SKM-1 (cell line): ENCODE measurements around the gene ITPRID1.
"Not testable (repeated sequence)": the region's sequence is repeated elsewhere in the genome, so short reads cannot be mapped to it uniquely, and the experiment has no call there.

Experiments used
- DNase-seq: peaks from one replicate; lab custom pipeline; 2025; ENCODE audit not compliant: unreplicated experiment; lab: John Stamatoyannopoulos, UW

The ITPRID1 gene

GRCh38 chr7:31513790-31514189 is at the start of gene ITPRID1:
TSS of gene ITPRID1 (plus strand) at chr7:31514090. CDS start at chr7:31553025, 38,935 bp downstream.
- no peak for DNase-seq

- no peak for DNase-seq
These were observed 49.3 kb upstream of the ITPRID1 start for GRCh38 chr7:31464601-31465000.

DNA sequence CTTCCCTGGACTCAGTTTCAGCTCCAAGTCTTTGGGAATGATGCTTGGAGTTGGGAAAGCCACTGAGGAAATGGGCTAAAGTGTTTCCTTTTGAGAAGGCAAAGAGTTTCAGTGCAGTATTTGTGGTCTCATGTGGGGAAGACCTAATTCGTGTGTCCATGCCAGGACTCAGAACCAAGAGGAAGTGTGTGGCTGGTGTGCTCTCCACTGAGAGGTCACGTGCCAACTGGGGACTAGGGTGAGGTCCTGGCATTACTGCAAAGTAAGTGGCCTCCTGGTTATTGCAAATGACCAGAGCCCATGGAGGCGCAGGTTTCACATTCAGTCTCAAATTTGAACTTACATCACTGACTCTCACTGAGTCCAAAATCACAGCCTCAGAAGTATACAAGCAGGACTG is 48.6 kb upstream of the ITPRID1 start:
- DNase-seq = no peak

- DNase-seq = no peak
These were observed 47.9 kb upstream of the ITPRID1 start for GRCh38 chr7:31466036-31466435.

DNA sequence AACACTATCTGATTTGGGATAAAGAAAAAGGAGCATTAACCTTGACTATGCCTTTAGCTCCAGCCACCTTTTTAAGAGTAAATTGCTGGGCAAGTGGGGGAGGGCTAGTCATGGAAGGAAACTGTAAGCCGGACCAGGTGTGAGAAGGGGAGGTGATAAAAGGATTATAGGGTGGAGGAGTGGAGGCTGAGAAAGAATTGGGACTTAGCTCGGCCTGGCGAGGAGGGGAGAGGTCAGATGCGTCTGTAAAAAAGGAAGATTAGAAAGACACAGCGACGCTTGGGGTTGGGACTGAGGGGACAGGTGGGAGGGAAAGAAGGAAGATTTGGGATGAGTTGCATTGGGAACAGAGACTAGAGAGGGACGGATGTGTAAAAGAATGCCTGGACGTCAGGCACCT is 43.0 kb upstream of the ITPRID1 start:
- DNase-seq = not testable (repeated sequence)

GRCh38 chr7:31475368-31475767 is 38.5 kb upstream of the ITPRID1 start:
- no peak for DNase-seq

DNA sequence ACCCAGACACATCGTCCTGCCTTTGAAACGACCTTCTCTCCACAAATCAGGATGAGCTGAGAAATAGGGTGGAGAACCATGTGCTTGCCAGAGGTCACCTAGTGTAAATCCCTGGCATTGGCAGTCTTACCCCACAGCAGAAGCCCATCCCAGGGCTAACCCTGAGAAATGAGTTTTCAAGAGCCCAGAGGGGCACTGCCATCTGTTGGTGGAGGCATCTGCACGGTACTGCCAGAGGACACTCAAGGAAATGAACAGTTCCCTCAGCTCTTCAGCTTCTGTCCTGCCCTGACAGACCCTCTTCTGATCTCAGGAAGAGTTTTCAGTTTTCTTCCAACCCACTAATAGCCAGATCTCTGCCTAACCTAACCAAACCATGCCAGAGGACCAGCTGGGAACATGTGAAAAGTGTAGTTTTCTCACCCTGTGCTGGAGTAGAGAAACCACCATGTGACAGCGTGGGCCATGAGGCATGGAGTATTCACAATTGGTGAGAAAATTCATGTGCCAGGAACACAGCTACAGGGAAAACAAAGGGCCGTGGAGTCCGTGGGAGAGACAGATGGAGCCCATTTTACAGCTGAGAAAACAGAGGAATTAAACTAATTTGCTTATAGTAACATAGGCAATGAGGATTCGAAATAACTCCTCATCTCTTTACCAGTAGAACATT is 37.7 kb upstream of the ITPRID1 start:
- no peak for DNase-seq

GRCh38 chr7:31476941-31477677 is 36.8 kb upstream of the ITPRID1 start:
- no peak for DNase-seq

GRCh38 chr7:31478018-31478417 is 35.9 kb upstream of the ITPRID1 start:
- DNase-seq = no peak

- no peak for DNase-seq
These were observed 35.2 kb upstream of the ITPRID1 start for GRCh38 chr7:31478721-31479120.

DNA sequence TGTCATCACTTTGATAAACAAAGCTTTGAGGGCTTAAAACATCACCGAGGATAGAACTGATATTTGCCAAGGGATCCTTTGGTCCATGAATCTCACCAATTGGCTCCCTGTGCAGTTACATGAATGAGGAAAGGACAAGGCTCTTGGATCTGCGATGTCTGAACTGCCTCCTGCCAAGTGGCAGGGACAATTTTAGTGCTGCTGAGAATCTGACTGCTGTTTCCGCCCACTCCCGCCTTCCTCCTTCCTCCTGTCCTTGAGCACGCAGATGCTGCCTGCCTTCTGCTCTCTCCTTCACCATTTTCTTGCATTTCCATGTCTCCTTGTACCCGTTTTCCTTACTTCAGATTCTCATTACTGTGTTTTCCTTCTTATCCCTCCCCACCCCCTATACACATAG is 26.8 kb upstream of the ITPRID1 start:
- no peak for DNase-seq

DNA sequence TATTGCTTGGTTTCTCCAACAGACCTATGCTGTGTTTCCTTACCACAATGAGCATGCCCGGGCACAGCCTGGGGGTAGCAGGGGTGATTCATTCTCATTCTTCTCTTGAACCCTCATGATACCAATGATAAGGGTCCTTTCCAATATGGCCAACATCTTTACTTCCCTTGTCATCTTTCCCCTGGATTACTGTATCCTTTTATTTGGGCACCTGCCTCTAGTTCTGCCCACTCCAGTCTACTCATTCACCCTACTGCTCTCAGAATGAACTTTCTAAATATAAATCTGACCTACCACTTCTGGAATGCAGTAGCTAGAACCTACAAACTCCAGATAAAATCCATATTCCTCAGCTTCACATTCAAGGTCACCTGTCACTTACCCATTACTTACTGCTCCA is 26.4 kb upstream of the ITPRID1 start:
- DNase-seq = no peak

GRCh38 chr7:31488562-31489203 is 25.2 kb upstream of the ITPRID1 start:
- DNase-seq = no peak

GRCh38 chr7:31490796-31491314 is 23.0 kb upstream of the ITPRID1 start:
- DNase-seq = no peak

DNA sequence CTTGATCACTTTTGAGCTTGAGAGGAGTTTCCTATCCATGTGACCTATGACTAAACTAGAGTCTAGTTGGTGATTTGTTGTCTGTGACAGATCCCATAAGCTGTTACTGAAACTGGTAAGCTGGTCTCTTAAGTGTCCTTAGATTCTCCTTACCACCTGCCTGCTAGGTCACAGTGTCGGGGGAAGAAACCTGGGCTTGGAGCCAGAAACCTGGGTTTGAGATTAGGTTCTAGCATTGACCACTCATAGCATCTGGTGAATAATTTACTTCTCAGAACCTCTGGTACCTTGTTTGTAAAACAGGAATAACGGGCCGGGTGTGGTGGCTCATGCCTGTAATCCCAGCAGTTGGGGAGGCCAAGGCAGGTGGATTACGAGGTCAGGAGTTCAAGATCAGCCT is 21.8 kb upstream of the ITPRID1 start:
- DNase-seq = no peak

- DNase-seq = peak; percentile 50
These were observed 20.1 kb upstream of the ITPRID1 start for GRCh38 chr7:31493714-31494181.

GRCh38 chr7:31494421-31494820 is 19.5 kb upstream of the ITPRID1 start:
- DNase-seq = no peak

GRCh38 chr7:31495653-31496052 is 18.2 kb upstream of the ITPRID1 start:
- DNase-seq = no peak

- no peak for DNase-seq
These were observed 16.4 kb upstream of the ITPRID1 start for GRCh38 chr7:31497516-31497915.

DNA sequence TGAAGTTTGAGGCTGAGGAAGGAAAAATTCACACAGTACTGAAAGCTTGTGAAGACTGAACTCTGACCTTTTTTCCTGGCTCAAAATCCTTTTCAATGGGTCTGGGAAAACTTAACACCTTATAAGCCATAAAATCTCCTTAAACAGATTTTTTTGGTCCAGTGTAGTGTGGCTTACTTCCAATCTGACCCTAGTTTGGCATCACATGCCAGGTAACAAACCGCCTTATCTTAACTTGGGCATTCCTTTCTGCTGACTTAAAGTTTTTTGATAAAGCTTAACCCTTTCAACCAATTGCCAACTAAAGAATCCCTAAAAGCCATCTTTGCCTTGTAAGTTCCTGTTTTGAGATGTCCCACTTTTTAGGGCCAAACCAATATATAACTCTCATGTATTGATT is 13.2 kb upstream of the ITPRID1 start:
- DNase-seq = no peak

- no peak for DNase-seq
These were observed 5.1 kb upstream of the ITPRID1 start for GRCh38 chr7:31508823-31509222.

DNA sequence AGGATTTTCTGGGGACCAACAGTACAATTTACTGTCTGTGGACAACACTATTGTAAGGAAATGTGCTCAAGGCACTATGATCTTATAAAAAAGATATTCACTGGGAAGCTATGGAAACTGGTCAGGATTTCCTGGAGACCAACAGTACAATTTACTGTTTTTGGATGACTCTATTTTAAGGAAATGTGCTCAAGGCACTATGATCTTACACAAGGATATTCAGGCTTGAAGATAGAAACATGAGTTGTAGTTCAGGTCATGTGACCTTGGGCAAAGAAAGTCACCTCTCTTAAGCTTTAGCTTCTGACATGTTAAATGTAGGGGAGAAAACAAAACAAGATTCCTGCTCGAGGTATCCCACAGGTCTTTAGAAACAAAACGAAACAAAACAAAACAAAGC is 1.7 kb upstream of the ITPRID1 start:
- DNase-seq = no peak
